ENCODE data around the gene FANCC.

FANCC gene

GRCh38 chr9:95058795-95059386 lies 258.6 kb downstream of the FANCC start:
- no peak overlapping the region for H3K4me3 ChIP-seq
- peaks cover 0 to 53% (median 26%) of the 10 kb centered on the region in 10 experiments; a peak in 13 of 20 replicates for H3K4me1 ChIP-seq
- H4K20me1 ChIP-seq: peaks cover 0 to 5% (median 0%) of the 10 kb centered on the region in 11 experiments; a peak in 2 of 22 replicates
- H3K36me3 ChIP-seq: peaks cover 0 to 27% (median 15%) of the 10 kb centered on the region in 11 experiments; a peak in 11 of 22 replicates
- TF ChIP-seq Cebpa-rat (IDR thresholded peaks at IDR 0.05): no peak
- no peaks in the 10 kb centered on the region for H3K27me3 ChIP-seq
- H3K27ac ChIP-seq: no peak overlapping the region
- H3K4me2 ChIP-seq: no peak overlapping the region
- H3K9ac ChIP-seq: no peak overlapping the region
- no peaks in the 10 kb centered on the region for H3K9me3 ChIP-seq (replicated peaks in 1 of 11)

GRCh38 chr9:95058121-95058785 lies 259.3 kb downstream of the FANCC start:
- Histone ChIP-seq H3K9me3 (replicated peaks in 1 of 11) (no peaks in the 10 kb centered on the region), H3K9ac (no peak overlapping the region), H3K4me3 (no peak overlapping the region), H3K4me2 (no peak overlapping the region), H4K20me1 (peaks cover 0 to 5% (median 0%) of the 10 kb centered on the region in 11 experiments; a peak in 2 of 22 replicates), H3K27me3 (no peaks in the 10 kb centered on the region), H3K27ac (no peak overlapping the region), H3K4me1 (peaks cover 0 to 47% (median 23%) of the 10 kb centered on the region in 10 experiments; a peak in 13 of 20 replicates), H3K36me3 (peaks cover 0 to 21% (median 8%) of the 10 kb centered on the region in 11 experiments; a peak in 7 of 22 replicates)
- TF ChIP-seq Cebpa-rat (IDR thresholded peaks at IDR 0.05): no peak

GRCh38 chr9:95057101-95057500 lies 260.4 kb downstream of the FANCC start:
- Histone ChIP-seq H3K27me3 (no peaks in the 10 kb centered on the region), H3K27ac (no peak overlapping the region), H3K4me3 (no peak overlapping the region), H4K20me1 (peaks cover 0 to 4% (median 0%) of the 10 kb centered on the region in 11 experiments; a peak in 2 of 22 replicates), H3K4me1 (peaks cover 0 to 37% (median 13%) of the 10 kb centered on the region in 10 experiments; a peak in 11 of 20 replicates), H3K36me3 (peaks cover 0 to 11% (median 4%) of the 10 kb centered on the region in 11 experiments; a peak in 5 of 22 replicates), H3K9me3 (replicated peaks in 1 of 11) (no peaks in the 10 kb centered on the region), H3K4me2 (peak overlapping the region in 3 of 11 experiments; percentile 2 to 9 (median 7); a peak in 2 of 22 replicates), H3K9ac (no peak overlapping the region)
- TF ChIP-seq Cebpa-rat (IDR thresholded peaks at IDR 0.05): no peak

- no peak overlapping the region for H3K4me3 ChIP-seq
- peaks cover 0 to 33% (median 8%) of the 10 kb centered on the region in 10 experiments; a peak in 9 of 20 replicates for H3K4me1 ChIP-seq
- no peaks in the 10 kb centered on the region for H3K9me3 ChIP-seq (replicated peaks in 1 of 11)
- H3K9ac ChIP-seq: no peak overlapping the region
- peaks cover 0 to 7% (median 0%) of the 10 kb centered on the region in 11 experiments; a peak in 3 of 22 replicates for H3K36me3 ChIP-seq
- TF ChIP-seq Cebpa-rat (IDR thresholded peaks at IDR 0.05): no peak
- H3K27ac ChIP-seq: no peak overlapping the region
- H3K4me2 ChIP-seq: 0 out of 22 replicates have a peak overlapping the region, but pooled peaks of 1 of the 11 experiments have one; percentile 4
- H3K27me3 ChIP-seq: peaks cover 0 to 5% (median 0%) of the 10 kb centered on the region in 11 experiments; a peak in 4 of 22 replicates
- H4K20me1 ChIP-seq: peaks cover 0 to 4% (median 0%) of the 10 kb centered on the region in 11 experiments; a peak in 2 of 22 replicates
Observed at GRCh38 chr9:95055851-95056551, 261.5 kb downstream of the FANCC start.

GRCh38 chr9:95055334-95055850 lies 262.1 kb downstream of the FANCC start:
- Histone ChIP-seq H3K9me3 (replicated peaks in 1 of 11) (no peaks in the 10 kb centered on the region), H3K9ac (no peak overlapping the region), H4K20me1 (peaks cover 0 to 9% (median 0%) of the 10 kb centered on the region in 11 experiments; a peak in 3 of 22 replicates), H3K27ac (no peak overlapping the region), H3K27me3 (peaks cover 4 to 11% (median 6%) of the 10 kb centered on the region in 11 experiments), H3K36me3 (peaks cover 0 to 3% (median 0%) of the 10 kb centered on the region in 11 experiments; a peak in 1 of 22 replicates), H3K4me2 (no peak overlapping the region), H3K4me3 (no peak overlapping the region), H3K4me1 (peaks cover 0 to 29% (median 7%) of the 10 kb centered on the region in 10 experiments; a peak in 9 of 20 replicates)
- no peak for TF ChIP-seq Cebpa-rat (IDR thresholded peaks at IDR 0.05)

GRCh38 chr9:95053611-95054570 lies 263.6 kb downstream of the FANCC start:
- Histone ChIP-seq H3K4me3 (no peak overlapping the region), H3K4me2 (no peak overlapping the region), H3K27ac (no peak overlapping the region)

GRCh38 chr9:95049761-95050160 lies 267.7 kb downstream of the FANCC start:
- peaks cover 0 to 60% (median 40%) of the 10 kb centered on the region in 11 experiments; a peak in 18 of 22 replicates for H4K20me1 ChIP-seq
- H3K4me2 ChIP-seq: no peak overlapping the region
- H3K9me3 ChIP-seq (replicated peaks in 1 of 11): 0 out of 22 replicates have a peak, but pooled peaks cover 0 to 4% (median 0%) of the 10 kb centered on the region in 11 experiments
- TF ChIP-seq Cebpa-rat (IDR thresholded peaks at IDR 0.05): no peak
- H3K9ac ChIP-seq: no peak overlapping the region
- H3K4me3 ChIP-seq: no peak overlapping the region
- peaks cover 41 to 65% (median 59%) of the 10 kb centered on the region in 11 experiments for H3K27me3 ChIP-seq
- peaks cover 0 to 10% (median 6%) of the 10 kb centered on the region in 10 experiments; a peak in 12 of 20 replicates for H3K4me1 ChIP-seq
- H3K27ac ChIP-seq: no peak overlapping the region
- H3K36me3 ChIP-seq: peaks cover 0 to 9% (median 0%) of the 10 kb centered on the region in 11 experiments; a peak in 4 of 22 replicates

More at GRCh38 chr9:95053611-95054570, 263.6 kb downstream of the FANCC start:
- Histone ChIP-seq H3K9ac (no peak overlapping the region), H3K4me1 (peaks cover 0 to 20% (median 4%) of the 10 kb centered on the region in 10 experiments; a peak in 11 of 20 replicates), H4K20me1 (peaks cover 0 to 23% (median 10%) of the 10 kb centered on the region in 11 experiments; a peak in 16 of 22 replicates), H3K9me3 (replicated peaks in 1 of 11) (no peaks in the 10 kb centered on the region), H3K27me3 (peaks cover 19 to 26% (median 21%) of the 10 kb centered on the region in 11 experiments), H3K36me3 (peaks cover 0 to 3% (median 0%) of the 10 kb centered on the region in 11 experiments; a peak in 1 of 22 replicates)
- TF ChIP-seq Cebpa-rat (IDR thresholded peaks at IDR 0.05): no peak

Data from BLaER1 treated with 17β-estradiol and CSF1 and Interleukin-3, amounts not matched to agents 10 nM and 100 nM (cell line).